ENCODE results near the gene SEBOX. TPM values are rescaled to one million over a fixed set of nuclear protein-coding genes. Genes with fewer than 3 reads are reported as not detected.

Gene SEBOX
- total RNA-seq, 1 donor = not detected

DNA sequence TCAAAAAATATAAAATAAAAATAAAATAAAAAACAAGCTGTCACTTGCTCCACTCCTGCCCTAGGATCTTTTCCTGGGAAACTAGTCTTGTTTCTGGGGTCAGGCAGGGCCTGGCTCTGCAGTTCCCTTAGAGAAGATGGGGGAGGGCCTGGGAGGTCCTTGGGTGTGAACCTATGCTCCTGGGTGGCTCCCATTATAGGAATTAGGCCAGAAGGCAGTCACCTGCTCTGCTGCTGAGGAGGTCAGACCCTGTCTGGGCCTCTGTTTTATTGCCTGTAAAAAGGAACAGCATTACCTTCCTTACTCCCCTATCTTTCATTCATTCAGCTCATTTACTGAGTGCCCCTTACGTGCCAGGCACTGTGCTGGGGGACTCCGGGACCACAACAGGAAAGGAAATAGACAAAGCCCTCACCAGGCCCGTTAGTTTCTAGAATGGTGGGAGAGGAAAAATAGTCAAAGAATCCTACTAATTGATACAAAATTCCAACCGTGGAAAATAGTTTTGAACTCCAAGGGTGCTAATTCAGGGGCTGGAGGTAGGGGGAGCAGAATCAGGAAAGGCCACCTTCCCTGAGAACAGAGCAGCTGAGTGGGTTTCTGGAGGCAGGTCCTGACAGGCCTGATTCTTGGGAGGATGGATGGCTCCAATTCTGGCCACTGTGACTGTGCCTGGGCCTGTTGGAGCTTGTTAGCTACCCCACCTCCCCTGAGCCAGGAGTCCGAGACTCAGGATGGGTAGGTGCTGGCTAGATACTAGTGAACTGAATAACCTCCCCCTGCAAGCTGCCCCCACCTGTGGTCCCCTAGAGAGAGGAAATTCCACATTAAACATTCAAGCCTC is 42.4 kb upstream of the SEBOX start:
- no peaks in the 10 kb centered on the region for H3K79me2 ChIP-seq (ENCODE audit: insufficient read depth, low read length)
- peaks cover 9% of the 10 kb centered on the region for H3K4me1 ChIP-seq (ENCODE audit: insufficient read depth, low read length)
- H2AFZ ChIP-seq (ENCODE audit: low read length) = no peak overlapping the region
- H3K36me3 ChIP-seq (ENCODE audit: insufficient read depth, low read length) = peaks cover 3% of the 10 kb centered on the region
- no peaks in the 10 kb centered on the region for H4K20me1 ChIP-seq (ENCODE audit: insufficient read depth, low read length)
- no peak for DNase-seq (ENCODE audit: insufficient read length, low spot score, missing footprints)
- no peak overlapping the region for H3K4me2 ChIP-seq (ENCODE audit: insufficient read depth, low read length)
- no peaks in the 10 kb centered on the region for H3K9me3 ChIP-seq (ENCODE audit: low read depth, low read length)
- no peak overlapping the region for H3K4me3 ChIP-seq (ENCODE audit: insufficient read depth, low read length)
- no peak overlapping the region for H3K27ac ChIP-seq (ENCODE audit: low read depth, low read length)
- TF ChIP-seq, protein P1, sequence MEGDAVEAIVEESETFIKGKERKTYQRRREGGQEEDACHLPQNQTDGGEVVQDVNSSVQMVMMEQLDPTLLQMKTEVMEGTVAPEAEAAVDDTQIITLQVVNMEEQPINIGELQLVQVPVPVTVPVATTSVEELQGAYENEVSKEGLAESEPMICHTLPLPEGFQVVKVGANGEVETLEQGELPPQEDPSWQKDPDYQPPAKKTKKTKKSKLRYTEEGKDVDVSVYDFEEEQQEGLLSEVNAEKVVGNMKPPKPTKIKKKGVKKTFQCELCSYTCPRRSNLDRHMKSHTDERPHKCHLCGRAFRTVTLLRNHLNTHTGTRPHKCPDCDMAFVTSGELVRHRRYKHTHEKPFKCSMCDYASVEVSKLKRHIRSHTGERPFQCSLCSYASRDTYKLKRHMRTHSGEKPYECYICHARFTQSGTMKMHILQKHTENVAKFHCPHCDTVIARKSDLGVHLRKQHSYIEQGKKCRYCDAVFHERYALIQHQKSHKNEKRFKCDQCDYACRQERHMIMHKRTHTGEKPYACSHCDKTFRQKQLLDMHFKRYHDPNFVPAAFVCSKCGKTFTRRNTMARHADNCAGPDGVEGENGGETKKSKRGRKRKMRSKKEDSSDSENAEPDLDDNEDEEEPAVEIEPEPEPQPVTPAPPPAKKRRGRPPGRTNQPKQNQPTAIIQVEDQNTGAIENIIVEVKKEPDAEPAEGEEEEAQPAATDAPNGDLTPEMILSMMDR (IDR thresholded peaks at IDR 0.05; ENCODE audit: extremely low read depth, low read depth, low read length) = no peak
- peaks cover 6% of the 10 kb centered on the region for H3K27me3 ChIP-seq (ENCODE audit: insufficient read depth, low read length)

DNA sequence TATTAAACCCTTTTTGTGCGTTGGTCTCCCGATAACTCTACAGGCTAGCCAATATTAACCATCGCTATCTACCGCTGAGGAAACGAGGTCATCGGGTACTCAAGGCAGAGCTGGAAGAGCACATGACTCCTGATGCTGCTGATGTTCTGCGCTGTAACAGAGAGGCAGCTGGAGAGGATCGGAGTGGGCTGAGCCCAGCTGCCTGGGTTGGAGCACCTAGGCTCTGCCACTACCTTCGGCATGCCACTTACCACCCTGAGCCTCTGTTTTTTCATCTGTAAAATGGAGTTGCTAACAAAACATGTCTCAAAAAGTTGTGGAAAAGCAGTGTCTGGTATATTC is 41.4 kb upstream of the SEBOX start:
- H3K27me3 ChIP-seq (ENCODE audit: insufficient read depth, low read length) = peaks cover 2% of the 10 kb centered on the region
- TF ChIP-seq, protein P1 (IDR thresholded peaks at IDR 0.05; ENCODE audit: extremely low read depth, low read depth, low read length) = no peak
- no peaks in the 10 kb centered on the region for H3K9me3 ChIP-seq (ENCODE audit: low read depth, low read length)
- no peaks in the 10 kb centered on the region for H3K79me2 ChIP-seq (ENCODE audit: insufficient read depth, low read length)
- peak overlapping the region; percentile 89 for H3K4me3 ChIP-seq (ENCODE audit: insufficient read depth, low read length)
- peak overlapping the region; percentile 81 for H2AFZ ChIP-seq (ENCODE audit: low read length)
- H3K4me2 ChIP-seq (ENCODE audit: insufficient read depth, low read length) = peak overlapping the region; percentile 83
- H3K36me3 ChIP-seq (ENCODE audit: insufficient read depth, low read length) = peaks cover 12% of the 10 kb centered on the region
- no peak for DNase-seq (ENCODE audit: insufficient read length, low spot score, missing footprints)
- H4K20me1 ChIP-seq (ENCODE audit: insufficient read depth, low read length) = no peaks in the 10 kb centered on the region
- H3K4me1 ChIP-seq (ENCODE audit: insufficient read depth, low read length) = peaks cover 9% of the 10 kb centered on the region
- no peak overlapping the region for H3K27ac ChIP-seq (ENCODE audit: low read depth, low read length)

DNA sequence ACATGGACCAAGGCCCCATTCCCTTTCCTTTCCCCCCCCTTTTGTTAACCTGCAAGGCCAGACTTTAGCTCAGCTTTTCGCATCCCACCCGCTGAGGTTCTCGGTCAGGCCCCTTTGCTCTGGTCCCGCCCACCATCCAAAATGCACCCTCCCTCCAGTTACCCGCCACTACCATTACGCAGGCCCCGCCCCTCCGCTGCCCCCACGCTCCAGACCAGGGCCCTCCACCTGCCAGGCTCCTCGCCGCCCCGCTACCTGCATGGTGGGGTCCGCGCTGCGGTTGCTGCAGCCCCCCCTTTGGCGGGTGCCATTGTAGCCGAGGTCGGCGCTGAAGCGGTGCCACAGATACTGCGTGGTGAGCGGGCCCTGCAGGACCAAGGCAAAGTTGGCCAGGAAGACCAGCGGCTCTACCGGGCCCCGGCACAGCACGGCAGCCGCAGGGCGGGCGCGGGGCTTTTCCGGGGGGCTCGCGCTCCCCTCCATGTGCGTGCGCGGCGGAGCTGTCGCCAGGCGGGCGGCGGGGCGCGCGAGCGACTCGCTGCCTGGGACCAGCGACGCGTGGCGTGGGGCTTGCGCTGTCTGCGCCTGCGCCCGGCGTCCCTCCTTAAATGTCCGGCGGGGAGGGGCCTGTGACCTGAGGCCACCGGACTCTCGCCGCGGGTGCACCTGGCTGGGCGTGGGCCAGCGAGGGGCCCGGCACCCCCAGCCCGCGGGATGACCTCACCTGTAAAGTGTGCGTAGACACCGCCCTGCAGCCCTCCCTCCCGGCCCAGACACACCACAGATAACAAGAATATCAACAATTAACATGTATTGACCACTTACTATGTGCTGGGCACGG is 40.9 kb upstream of the SEBOX start, which contains the start of gene SLC46A1:
TSS of gene SLC46A1 (minus strand) at position 581 of the 841 bp plus-strand sequence. CDS start at position 483, 98 bp downstream.
- no peaks in the 10 kb centered on the region for H4K20me1 ChIP-seq (ENCODE audit: insufficient read depth, low read length)
- H3K27ac ChIP-seq (ENCODE audit: low read depth, low read length) = no peak within 1 kb of the TSS
- H3K36me3 ChIP-seq (ENCODE audit: insufficient read depth, low read length) = peaks cover 17% of the 10 kb centered on the region
- H3K4me2 ChIP-seq (ENCODE audit: insufficient read depth, low read length) = peak within 1 kb of the TSS; percentile 83
- H3K4me1 ChIP-seq (ENCODE audit: insufficient read depth, low read length) = peaks cover 9% of the 10 kb centered on the region
- DNase-seq (ENCODE audit: insufficient read length, low spot score, missing footprints) = peak; percentile 96
- no peaks in the 10 kb centered on the region for H3K27me3 ChIP-seq (ENCODE audit: insufficient read depth, low read length)
- H3K4me3 ChIP-seq (ENCODE audit: insufficient read depth, low read length) = peak within 1 kb of the TSS; percentile 89
- TF ChIP-seq, protein P1 (IDR thresholded peaks at IDR 0.05; ENCODE audit: extremely low read depth, low read depth, low read length) = no peak
- H3K79me2 ChIP-seq (ENCODE audit: insufficient read depth, low read length) = no peaks in the 10 kb centered on the region
- H3K9me3 ChIP-seq (ENCODE audit: low read depth, low read length) = no peaks in the 10 kb centered on the region
- peak within 1 kb of the TSS; percentile 81 for H2AFZ ChIP-seq (ENCODE audit: low read length)

Measured in osteoblast (primary cell).